ENCODE results near the gene FAM163A. TPM values are rescaled to one million over a fixed set of nuclear protein-coding genes. Genes with fewer than 3 reads are reported as not detected.
A peak's percentile ranks its signal among the peaks of the same experiment; 100 is the strongest.
"Not testable (repeated sequence)": the region's sequence is repeated elsewhere in the genome, so short reads cannot be mapped to it uniquely, and the experiment has no call there.

The FAM163A gene
- polyA plus RNA-seq, 3 donors: 0.59 to 0.85 (median 0.71) TPM

- DNase-seq (ENCODE audit: low read depth in 3 of 3, low spot score in 2 of 3): no peak
These were observed 44.0 kb downstream of the FAM163A start for GRCh38 chr1:179786815-179787685.

- DNase-seq (ENCODE audit: low read depth in 3 of 3, low spot score in 2 of 3): no peak
These were observed 45.2 kb downstream of the FAM163A start for GRCh38 chr1:179788259-179788658.

- DNase-seq (ENCODE audit: low read depth in 3 of 3, low spot score in 2 of 3): no peak
These were observed 50.2 kb downstream of the FAM163A start for GRCh38 chr1:179793281-179793680.

- DNase-seq (ENCODE audit: low read depth in 3 of 3, low spot score in 2 of 3): no peak
These were observed 51.1 kb downstream of the FAM163A start for GRCh38 chr1:179794146-179794545.

GRCh38 chr1:179794669-179795068 is 51.6 kb downstream of the FAM163A start:
- no peak for DNase-seq (ENCODE audit: low read depth in 3 of 3, low spot score in 2 of 3)

- DNase-seq (ENCODE audit: low read depth in 3 of 3, low spot score in 2 of 3): no peak
These were observed 55.2 kb downstream of the FAM163A start for GRCh38 chr1:179798213-179798863.

GRCh38 chr1:179798864-179799516 is 55.9 kb downstream of the FAM163A start:
- DNase-seq (ENCODE audit: low read depth in 3 of 3, low spot score in 2 of 3): no peak

GRCh38 chr1:179800481-179800880 is 57.4 kb downstream of the FAM163A start:
- DNase-seq (ENCODE audit: low read depth in 3 of 3, low spot score in 2 of 3): no peak

GRCh38 chr1:179803104-179803503 is 60.0 kb downstream of the FAM163A start:
- DNase-seq (ENCODE audit: low read depth in 3 of 3, low spot score in 2 of 3): no peak

GRCh38 chr1:179803918-179804317 is 60.8 kb downstream of the FAM163A start:
- no peak for DNase-seq (ENCODE audit: low read depth in 3 of 3, low spot score in 2 of 3)

GRCh38 chr1:179804417-179804816 is 61.3 kb downstream of the FAM163A start:
- not testable (repeated sequence) for DNase-seq (ENCODE audit: low read depth in 3 of 3, low spot score in 2 of 3)

GRCh38 chr1:179805291-179806195 is 62.5 kb downstream of the FAM163A start:
- DNase-seq (ENCODE audit: low read depth in 3 of 3, low spot score in 2 of 3): no peak

GRCh38 chr1:179806333-179806732 is 63.2 kb downstream of the FAM163A start:
- no peak for DNase-seq (ENCODE audit: low read depth in 3 of 3, low spot score in 2 of 3)

GRCh38 chr1:179807291-179807690 is 64.2 kb downstream of the FAM163A start:
- DNase-seq (ENCODE audit: low read depth in 3 of 3, low spot score in 2 of 3): no peak

- no peak for DNase-seq (ENCODE audit: low read depth in 3 of 3, low spot score in 2 of 3)
These were observed 64.8 kb downstream of the FAM163A start for GRCh38 chr1:179807691-179808485.

GRCh38 chr1:179808503-179808902 is 65.4 kb downstream of the FAM163A start:
- no peak for DNase-seq (ENCODE audit: low read depth in 3 of 3, low spot score in 2 of 3)

GRCh38 chr1:179809506-179810366 is 66.6 kb downstream of the FAM163A start:
- DNase-seq (ENCODE audit: low read depth in 3 of 3, low spot score in 2 of 3): peak in 2 of 3 donors; percentile 64 to 67

- DNase-seq (ENCODE audit: low read depth in 3 of 3, low spot score in 2 of 3): no peak
These were observed 67.2 kb downstream of the FAM163A start for GRCh38 chr1:179810367-179810715.
